Measurements from ENCODE around the gene ACP1. TPM values are rescaled to one million over a fixed set of nuclear protein-coding genes. Genes with fewer than 3 reads are reported as not detected.

Gene ACP1
- total RNA-seq, 3 donors from 2014 or later (not counting 1 experiment from before 2014, with no cell fraction given) = 87.2 to 104 (median 102) TPM

DNA sequence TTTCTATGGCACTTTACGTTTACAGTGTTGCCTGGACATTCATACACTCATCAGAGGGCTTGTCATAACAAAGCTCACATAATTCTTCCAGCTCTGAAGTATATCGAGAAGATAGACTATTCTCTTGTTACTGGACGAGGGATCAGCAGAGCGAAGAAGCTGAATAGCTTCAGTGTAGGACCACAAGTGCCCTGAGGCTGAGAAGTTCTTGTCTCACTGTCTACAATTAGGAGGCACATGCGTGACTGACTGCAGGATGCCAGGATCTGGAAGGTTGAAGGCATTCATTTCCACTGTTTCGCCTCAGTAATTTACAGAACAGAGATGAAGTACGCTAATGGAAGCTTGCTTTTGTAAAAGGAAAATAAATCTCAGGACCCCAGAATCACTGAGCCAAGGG lies 10.5 kb upstream of the ACP1 start:
- no peaks in the 10 kb centered on the region for H3K4me1 Mint-ChIP-seq
- WGBS (ENCODE audit: insufficient coverage) = 95% methylated on average over 7 of the region's 7 CpGs

DNA sequence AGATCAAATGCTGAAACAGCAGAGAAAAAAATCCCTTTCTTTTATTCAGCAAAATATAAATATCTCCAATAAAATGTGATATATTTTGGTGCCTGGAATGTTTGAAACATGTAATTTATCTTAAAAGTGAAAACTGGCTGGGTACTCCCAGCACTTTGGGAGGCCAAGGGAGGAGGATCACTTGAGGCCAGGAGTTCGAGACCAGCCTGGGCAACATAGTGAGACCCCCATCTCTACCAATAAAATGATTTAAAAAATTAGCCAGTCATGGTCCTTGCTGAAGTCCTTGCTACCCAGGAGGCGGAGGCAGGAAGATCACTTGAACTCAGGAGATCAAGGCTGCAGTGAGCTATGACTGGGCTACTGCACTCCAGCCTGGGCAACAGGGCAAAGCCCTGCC lies 9.6 kb upstream of the ACP1 start:
- peaks cover 2% of the 10 kb centered on the region for H3K36me3 ChIP-seq (ENCODE audit: control insufficient read depth, insufficient read depth, low read length)
- Mint-ChIP-seq H3K4me3 (no peak overlapping the region), H3K9me3 (peaks cover 0 to 2% of the 10 kb centered on the region in 2 donors), H3K4me1 (no peaks in the 10 kb centered on the region), H3K27ac (no peak overlapping the region), H3K27me3 (ENCODE audit: low read depth in 2 of 2) (no peaks in the 10 kb centered on the region), H3K36me3 (peaks cover 20% of the 10 kb centered on the region)
- H3K4me3 ChIP-seq (ENCODE audit: low read length) = no peak overlapping the region
- TF ChIP-seq, protein P1, sequence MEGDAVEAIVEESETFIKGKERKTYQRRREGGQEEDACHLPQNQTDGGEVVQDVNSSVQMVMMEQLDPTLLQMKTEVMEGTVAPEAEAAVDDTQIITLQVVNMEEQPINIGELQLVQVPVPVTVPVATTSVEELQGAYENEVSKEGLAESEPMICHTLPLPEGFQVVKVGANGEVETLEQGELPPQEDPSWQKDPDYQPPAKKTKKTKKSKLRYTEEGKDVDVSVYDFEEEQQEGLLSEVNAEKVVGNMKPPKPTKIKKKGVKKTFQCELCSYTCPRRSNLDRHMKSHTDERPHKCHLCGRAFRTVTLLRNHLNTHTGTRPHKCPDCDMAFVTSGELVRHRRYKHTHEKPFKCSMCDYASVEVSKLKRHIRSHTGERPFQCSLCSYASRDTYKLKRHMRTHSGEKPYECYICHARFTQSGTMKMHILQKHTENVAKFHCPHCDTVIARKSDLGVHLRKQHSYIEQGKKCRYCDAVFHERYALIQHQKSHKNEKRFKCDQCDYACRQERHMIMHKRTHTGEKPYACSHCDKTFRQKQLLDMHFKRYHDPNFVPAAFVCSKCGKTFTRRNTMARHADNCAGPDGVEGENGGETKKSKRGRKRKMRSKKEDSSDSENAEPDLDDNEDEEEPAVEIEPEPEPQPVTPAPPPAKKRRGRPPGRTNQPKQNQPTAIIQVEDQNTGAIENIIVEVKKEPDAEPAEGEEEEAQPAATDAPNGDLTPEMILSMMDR (IDR thresholded peaks at IDR 0.05) = no peak
- no peaks in the 10 kb centered on the region for H3K27me3 ChIP-seq (ENCODE audit: control insufficient read depth, insufficient read depth, low read length)
- no peak for ATAC-seq
- 93% methylated on average over 2 of the region's 2 CpGs for WGBS (ENCODE audit: insufficient coverage)
- DNase-seq = no peak
- H3K9me3 ChIP-seq (ENCODE audit: control insufficient read depth, insufficient read depth, low read length) = no peaks in the 10 kb centered on the region
- H3K4me1 ChIP-seq (ENCODE audit: control insufficient read depth, insufficient read depth, low read length) = no peaks in the 10 kb centered on the region
- no peak overlapping the region for H3K27ac ChIP-seq (ENCODE audit: low read length)
- intact Hi-C loops (cut with micrococcal nuclease) = no loop called here

More for the DNA sequence above, 10.5 kb upstream of the ACP1 start:
- H3K4me3 Mint-ChIP-seq = no peak overlapping the region
- no peak overlapping the region for H3K27ac ChIP-seq (ENCODE audit: low read length)
- H3K36me3 Mint-ChIP-seq = peaks cover 26% of the 10 kb centered on the region
- intact Hi-C loops (cut with micrococcal nuclease) = no loop called here
- DNase-seq (no peak), ATAC-seq (no peak)
- H3K27me3 ChIP-seq (ENCODE audit: control insufficient read depth, insufficient read depth, low read length) = no peaks in the 10 kb centered on the region
- H3K9me3 ChIP-seq (ENCODE audit: control insufficient read depth, insufficient read depth, low read length) = no peaks in the 10 kb centered on the region
- H3K4me3 ChIP-seq (ENCODE audit: low read length) = no peak overlapping the region
- peaks cover 6% of the 10 kb centered on the region for H3K36me3 ChIP-seq (ENCODE audit: control insufficient read depth, insufficient read depth, low read length)
- TF ChIP-seq, protein P1 (IDR thresholded peaks at IDR 0.05) = no peak
- H3K27me3 Mint-ChIP-seq (ENCODE audit: low read depth in 2 of 2) = no peaks in the 10 kb centered on the region
- peaks cover 0 to 2% of the 10 kb centered on the region in 2 donors for H3K9me3 Mint-ChIP-seq
- H3K27ac Mint-ChIP-seq = no peak overlapping the region
- no peaks in the 10 kb centered on the region for H3K4me1 ChIP-seq (ENCODE audit: control insufficient read depth, insufficient read depth, low read length)

DNA sequence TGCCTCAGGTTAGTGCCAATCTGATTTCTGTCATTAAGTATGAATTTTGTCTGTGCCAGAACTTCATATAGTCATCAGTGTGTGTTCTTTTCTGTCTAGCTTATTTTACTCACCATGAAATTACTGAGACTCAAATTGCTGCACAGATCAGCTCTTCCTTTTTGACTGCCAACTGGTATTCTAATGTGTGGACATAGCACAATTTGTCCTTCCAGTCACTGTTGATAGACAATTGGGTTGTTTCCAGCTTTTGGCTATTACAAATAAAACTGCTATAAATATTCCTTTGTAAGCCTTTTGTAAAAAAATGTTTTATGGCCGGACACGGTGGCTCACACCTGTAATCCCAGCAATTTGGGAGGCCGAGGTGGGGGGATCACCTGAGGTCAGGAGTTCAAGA lies 8.7 kb upstream of the ACP1 start:
- peaks cover 0 to 2% of the 10 kb centered on the region in 2 donors for H3K9me3 Mint-ChIP-seq
- Histone ChIP-seq H3K4me1 (ENCODE audit: control insufficient read depth, insufficient read depth, low read length) (no peaks in the 10 kb centered on the region), H3K27me3 (ENCODE audit: control insufficient read depth, insufficient read depth, low read length) (no peaks in the 10 kb centered on the region), H3K4me3 (ENCODE audit: low read length) (no peak overlapping the region), H3K36me3 (ENCODE audit: control insufficient read depth, insufficient read depth, low read length) (peaks cover 2% of the 10 kb centered on the region), H3K27ac (ENCODE audit: low read length) (no peak overlapping the region), H3K9me3 (ENCODE audit: control insufficient read depth, insufficient read depth, low read length) (no peaks in the 10 kb centered on the region)
- DNase-seq = no peak
- TF ChIP-seq, protein P1 (IDR thresholded peaks at IDR 0.05) = no peak
- no peak overlapping the region for H3K4me3 Mint-ChIP-seq
- WGBS (ENCODE audit: insufficient coverage) = 98% methylated on average over 3 of the region's 3 CpGs
- no peaks in the 10 kb centered on the region for H3K27me3 Mint-ChIP-seq (ENCODE audit: low read depth in 2 of 2)
- H3K27ac Mint-ChIP-seq = no peak overlapping the region
- no peak for ATAC-seq
- intact Hi-C loops (cut with micrococcal nuclease) = no loop called here
- H3K36me3 Mint-ChIP-seq = peaks cover 20% of the 10 kb centered on the region
- no peaks in the 10 kb centered on the region for H3K4me1 Mint-ChIP-seq

DNA sequence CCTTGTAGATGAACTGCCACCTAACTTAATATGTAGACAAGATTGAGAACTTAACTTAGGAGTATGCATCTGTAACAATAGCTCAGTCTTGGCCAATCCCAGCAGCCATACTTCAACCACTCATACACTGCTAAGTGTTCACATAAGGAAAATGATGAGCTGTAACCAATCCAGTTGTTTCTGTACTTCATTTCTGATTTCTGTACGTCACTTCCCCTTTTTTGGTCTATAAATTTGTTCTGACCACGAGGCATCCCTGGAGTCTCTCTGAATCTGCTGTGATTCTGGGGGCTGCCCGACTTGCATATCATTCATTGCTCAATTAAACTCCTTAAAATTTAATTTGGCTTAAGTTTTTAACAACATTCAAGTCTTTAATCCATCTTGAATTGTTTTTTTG lies 7.3 kb upstream of the ACP1 start:
- Mint-ChIP-seq H3K27ac (no peak overlapping the region), H3K4me1 (no peaks in the 10 kb centered on the region), H3K27me3 (ENCODE audit: low read depth in 2 of 2) (no peaks in the 10 kb centered on the region), H3K36me3 (peaks cover 14% of the 10 kb centered on the region), H3K9me3 (peaks cover 0 to 2% of the 10 kb centered on the region in 2 donors), H3K4me3 (no peak overlapping the region)
- Histone ChIP-seq H3K4me1 (ENCODE audit: control insufficient read depth, insufficient read depth, low read length) (no peaks in the 10 kb centered on the region), H3K9me3 (ENCODE audit: control insufficient read depth, insufficient read depth, low read length) (no peaks in the 10 kb centered on the region), H3K36me3 (ENCODE audit: control insufficient read depth, insufficient read depth, low read length) (no peaks in the 10 kb centered on the region), H3K27ac (ENCODE audit: low read length) (no peak overlapping the region), H3K27me3 (ENCODE audit: control insufficient read depth, insufficient read depth, low read length) (no peaks in the 10 kb centered on the region), H3K4me3 (ENCODE audit: low read length) (no peak overlapping the region)
- ATAC-seq (no peak), DNase-seq (no peak)
- TF ChIP-seq, protein P1 (IDR thresholded peaks at IDR 0.05) = no peak
- 58% methylated on average over 3 of the region's 3 CpGs for WGBS (ENCODE audit: insufficient coverage)
- intact Hi-C loops (cut with micrococcal nuclease) = no loop called here
